Lower leg skin (tissue), 3 donors: ENCODE measurements around the gene SMIM31.

Experiments
- CTCF ChIP-seq, 3 donors: fragments of 450-650 bp; IDR thresholded peaks; one replicate each; pipeline ENCODE4 v1.5.1; 2016; ENCODE audit warnings: antibody characterized with exemption in 3 of 3, mild to moderate bottlenecking in 3 of 3, moderate library complexity in 2 of 3
- POLR2A ChIP-seq, 2 donors: fragments of 450-650 bp; IDR thresholded peaks; one replicate each; pipeline ENCODE4 v1.6.1; 2016 to 2017; ENCODE audit warnings: antibody characterized with exemption in 2 of 2, mild to moderate bottlenecking in 1 of 2, moderate library complexity in 1 of 2

GRCh38 chr4:164761746-164762275 lies 7.9 kb downstream of the SMIM31 start:
- TF ChIP-seq POLR2A (IDR thresholded peaks at IDR 0.05) (no peak), CTCF (IDR thresholded peaks at IDR 0.05) (no peak)
